Gastroesophageal sphincter (tissue), 4 donors: ENCODE results near the gene LYRM4. TPM values are rescaled to one million over a fixed set of nuclear protein-coding genes. Genes with fewer than 3 reads are reported as not detected.

Source experiments
- ATAC-seq: fragments of 150-250 bp; one replicate; pipeline ENCODE4 v1.9.1; 2016; ENCODE audit warnings: mild to moderate bottlenecking, moderate library complexity
- H3K27ac ChIP-seq, 4 donors: fragments of 200-600 bp; sonication (generic) in 3 of 4; 1 replicate in 3 of 4; 2 replicates in 1 of 4; pipeline ENCODE4 v1.5.1; 2016 to 2019
- H3K27me3 ChIP-seq: fragments of 200-600 bp; sonication (generic); one replicate; pipeline ENCODE4 v1.5.1; 2019
- H3K36me3 ChIP-seq, 2 donors: fragments of 200-600 bp; sonication (generic); one replicate each; pipeline ENCODE4 v1.5.1; 2019; ENCODE audit warnings: control low read depth in 1 of 2
- H3K4me1 ChIP-seq, 3 donors: fragments of 200-600 bp; sonication (generic); 1 replicate in 2 of 3; 2 replicates in 1 of 3; pipeline ENCODE4 v1.5.1; 2016 to 2019; ENCODE audit warnings: control low read depth in 2 of 3
- H3K4me3 ChIP-seq, 2 donors: fragments of 200-600 bp; sonication (generic); one replicate each; pipeline ENCODE4 v1.5.1; 2019; ENCODE audit warnings: mild to moderate bottlenecking in 1 of 2, moderate library complexity in 1 of 2
- H3K9me3 ChIP-seq, 3 donors: fragments of 200-600 bp; sonication (generic); one replicate each; pipeline ENCODE4 v1.5.1; 2017 to 2019; ENCODE audit warnings: control low read depth in 2 of 3
- EP300 ChIP-seq: sonication (generic); formaldehyde crosslinking; IDR thresholded peaks from one replicate; pipeline ENCODE4 v1.6.1; 2017; ENCODE audit warnings: antibody characterized with exemption, mild to moderate bottlenecking
- POLR2A ChIP-seq, 2 donors: fragments of 450-650 bp; IDR thresholded peaks; one replicate each; pipeline ENCODE4 v1.6.1; 2017; ENCODE audit warnings: antibody characterized with exemption in 2 of 2, mild to moderate bottlenecking in 2 of 2, moderate library complexity in 1 of 2
- POLR2AphosphoS5 ChIP-seq: sonication (generic); formaldehyde crosslinking; IDR thresholded peaks from one replicate; pipeline ENCODE4 v1.6.1; 2017; ENCODE audit warnings: antibody characterized with exemption
- WGBS, 2 donors: methylation state at CpG; one replicate each; pipeline ENCODE4 v1.1.5; 2018; ENCODE audit warnings: low coverage in 1 of 2; 5-methylcytosine and 5-hydroxymethylcytosine counted together
- total RNA-seq, 4 donors: library from RNA; depleted of rRNA; stranded (reverse); fragments of >200 nt; gene quantifications; one replicate each; pipeline ENCODE4 v1.1.0, GENCODE V29; 2016
- TF ChIP-seq, protein P1 (sequence below), 4 experiments: fragments of 200-600 bp in 2 of 4; fragments of 450-650 bp in 2 of 4; sonication (generic) in 1 of 4; IDR thresholded peaks; one replicate each; pipeline ENCODE4 v1.5.1; 2017 to 2019; ENCODE audit warnings: antibody characterized with exemption in 4 of 4, mild to moderate bottlenecking in 2 of 4, moderate library complexity in 2 of 4

LYRM4 gene
- total RNA-seq, 4 donors from 2014 or later, result 16.4 to 27.9 (median 20.5) TPM

DNA sequence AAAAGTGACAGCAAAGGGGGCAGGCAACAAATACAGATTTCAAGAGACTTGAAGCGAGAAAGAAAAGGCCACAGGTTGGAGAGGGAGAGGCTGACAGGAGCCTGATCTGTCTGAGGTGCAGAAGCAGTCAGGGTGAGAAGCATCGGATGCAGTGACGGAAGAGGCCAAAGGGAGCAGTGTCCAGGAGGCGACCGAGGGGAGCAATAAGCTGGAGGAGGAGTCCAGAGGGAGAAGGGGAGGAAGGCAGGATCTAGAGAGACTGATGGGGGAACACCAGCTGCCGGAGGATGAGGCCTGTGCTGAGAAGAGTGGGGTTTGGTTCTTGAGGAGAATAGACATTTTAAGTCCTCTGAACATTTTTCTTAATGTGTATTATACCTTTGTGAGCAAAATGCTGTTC is 24.3 kb upstream of the LYRM4 start:
- peaks cover 0 to 5% of the 10 kb centered on the region in 2 donors for H3K36me3 ChIP-seq
- ATAC-seq, result no peak
- TF ChIP-seq, protein P1, sequence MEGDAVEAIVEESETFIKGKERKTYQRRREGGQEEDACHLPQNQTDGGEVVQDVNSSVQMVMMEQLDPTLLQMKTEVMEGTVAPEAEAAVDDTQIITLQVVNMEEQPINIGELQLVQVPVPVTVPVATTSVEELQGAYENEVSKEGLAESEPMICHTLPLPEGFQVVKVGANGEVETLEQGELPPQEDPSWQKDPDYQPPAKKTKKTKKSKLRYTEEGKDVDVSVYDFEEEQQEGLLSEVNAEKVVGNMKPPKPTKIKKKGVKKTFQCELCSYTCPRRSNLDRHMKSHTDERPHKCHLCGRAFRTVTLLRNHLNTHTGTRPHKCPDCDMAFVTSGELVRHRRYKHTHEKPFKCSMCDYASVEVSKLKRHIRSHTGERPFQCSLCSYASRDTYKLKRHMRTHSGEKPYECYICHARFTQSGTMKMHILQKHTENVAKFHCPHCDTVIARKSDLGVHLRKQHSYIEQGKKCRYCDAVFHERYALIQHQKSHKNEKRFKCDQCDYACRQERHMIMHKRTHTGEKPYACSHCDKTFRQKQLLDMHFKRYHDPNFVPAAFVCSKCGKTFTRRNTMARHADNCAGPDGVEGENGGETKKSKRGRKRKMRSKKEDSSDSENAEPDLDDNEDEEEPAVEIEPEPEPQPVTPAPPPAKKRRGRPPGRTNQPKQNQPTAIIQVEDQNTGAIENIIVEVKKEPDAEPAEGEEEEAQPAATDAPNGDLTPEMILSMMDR (IDR thresholded peaks at IDR 0.05), result no peak
- no peaks in the 10 kb centered on the region for H3K27me3 ChIP-seq
- H3K9me3 ChIP-seq, result no peaks in the 10 kb centered on the region
- no peak overlapping the region for H3K4me3 ChIP-seq
- no peak overlapping the region for H3K27ac ChIP-seq
- peaks cover 0 to 14% (median 10%) of the 10 kb centered on the region in 3 donors for H3K4me1 ChIP-seq
- WGBS, 2 donors, result 96% methylated on average over 6 of the region's 6 CpGs; no CpG with 5 or more reads in 1 of the 2 donors

DNA sequence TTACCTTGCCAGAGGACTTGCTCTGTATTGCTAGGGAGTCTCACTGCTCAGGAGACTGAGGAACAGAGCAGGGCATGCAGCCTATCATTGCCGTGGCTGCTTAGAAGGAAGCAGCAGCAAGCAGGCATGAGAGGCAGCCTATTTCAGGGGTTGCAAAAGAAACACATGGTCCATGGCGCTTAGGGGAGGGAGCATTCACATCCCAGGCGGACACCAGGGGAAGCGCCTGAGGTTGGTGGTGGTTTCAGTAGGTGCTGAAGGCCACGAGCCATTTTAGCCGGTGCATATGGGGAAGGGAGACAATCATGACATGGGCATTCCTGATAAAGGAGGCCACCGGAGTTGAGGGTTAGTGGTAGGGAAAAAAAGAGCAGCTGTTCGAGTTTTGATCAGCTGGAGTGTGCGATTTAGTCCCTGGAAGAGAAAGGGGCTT is 21.5 kb upstream of the LYRM4 start:
- H3K4me3 ChIP-seq, result no peak overlapping the region
- WGBS, 2 donors, result 71 to 77% methylated on average over 4 to 7 of the region's 9 CpGs
- peaks cover 0 to 5% of the 10 kb centered on the region in 2 donors for H3K36me3 ChIP-seq
- ATAC-seq, result no peak
- no peaks in the 10 kb centered on the region for H3K9me3 ChIP-seq
- H3K27me3 ChIP-seq, result no peaks in the 10 kb centered on the region
- peaks cover 0 to 5% (median 4%) of the 10 kb centered on the region in 3 donors for H3K4me1 ChIP-seq
- H3K27ac ChIP-seq, result no peak overlapping the region
- TF ChIP-seq POLR2A (IDR thresholded peaks at IDR 0.05) (no peak), POLR2AphosphoS5 (no peak), EP300 (no peak)
- TF ChIP-seq, protein P1 (IDR thresholded peaks at IDR 0.05), result no peak

DNA sequence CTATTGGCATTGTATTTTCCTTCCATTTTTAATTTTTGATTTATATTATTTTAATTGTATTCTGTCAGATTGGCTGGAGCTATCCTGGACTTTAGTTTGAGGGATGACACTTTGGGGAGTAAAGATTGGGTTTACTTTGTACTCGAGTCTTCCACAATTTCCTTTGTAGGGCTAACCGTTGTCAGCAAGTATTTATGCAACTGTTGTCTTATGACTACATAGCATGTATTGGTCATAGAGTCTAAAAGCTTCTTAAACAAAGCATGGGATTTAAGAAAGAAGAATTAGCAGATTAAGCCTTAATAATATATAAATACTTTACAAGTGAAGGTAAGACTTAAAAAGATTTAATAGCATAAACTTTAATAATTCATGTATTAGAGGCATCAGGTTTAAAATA is 20.2 kb upstream of the LYRM4 start:
- Histone ChIP-seq H3K9me3 (no peaks in the 10 kb centered on the region), H3K27ac (no peak overlapping the region), H3K4me3 (no peak overlapping the region), H3K36me3 (peaks cover 0 to 5% of the 10 kb centered on the region in 2 donors), H3K27me3 (no peaks in the 10 kb centered on the region), H3K4me1 (no peaks in the 10 kb centered on the region)
- no peak for TF ChIP-seq EP300
- no peak for TF ChIP-seq POLR2A (IDR thresholded peaks at IDR 0.05)
- no peak for TF ChIP-seq POLR2AphosphoS5
- TF ChIP-seq, protein P1 (IDR thresholded peaks at IDR 0.05), result no peak
- no peak for ATAC-seq
- WGBS, 2 donors, result 70 to 93% methylated on average over 2 of the region's 2 CpGs

DNA sequence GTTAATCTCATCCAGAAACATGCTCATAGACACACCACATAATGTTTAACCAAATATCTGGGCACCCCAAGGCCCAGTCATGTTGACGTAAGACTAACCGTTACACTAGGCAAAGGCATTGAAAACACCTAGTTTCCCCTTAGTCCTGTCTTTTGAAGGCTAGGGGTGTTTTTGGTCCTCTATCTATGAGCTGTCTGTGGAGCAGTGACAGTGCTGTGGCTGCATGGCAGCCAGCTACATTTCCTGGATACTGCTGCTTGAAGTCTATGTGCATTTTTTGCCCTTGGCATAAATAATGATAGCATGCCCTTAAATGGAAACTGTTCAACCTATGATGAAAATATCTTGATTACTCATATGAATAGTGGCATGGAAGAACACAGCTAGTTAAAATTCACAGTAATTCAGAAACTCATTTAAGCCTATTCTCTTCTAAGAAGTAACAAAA is 19.2 kb upstream of the LYRM4 start:
- no peak overlapping the region for H3K27ac ChIP-seq
- H3K4me3 ChIP-seq, result no peak overlapping the region
- no peak for ATAC-seq
- H3K27me3 ChIP-seq, result no peaks in the 10 kb centered on the region
- H3K9me3 ChIP-seq, result no peaks in the 10 kb centered on the region
- TF ChIP-seq EP300 (no peak), POLR2AphosphoS5 (no peak), POLR2A (IDR thresholded peaks at IDR 0.05) (no peak)
- TF ChIP-seq, protein P1 (IDR thresholded peaks at IDR 0.05), result no peak
- peaks cover 0 to 3% of the 10 kb centered on the region in 2 donors for H3K36me3 ChIP-seq
- H3K4me1 ChIP-seq, result no peaks in the 10 kb centered on the region
- 100% methylated on average over 1 to 2 of the region's 2 CpGs for WGBS, 2 donors

DNA sequence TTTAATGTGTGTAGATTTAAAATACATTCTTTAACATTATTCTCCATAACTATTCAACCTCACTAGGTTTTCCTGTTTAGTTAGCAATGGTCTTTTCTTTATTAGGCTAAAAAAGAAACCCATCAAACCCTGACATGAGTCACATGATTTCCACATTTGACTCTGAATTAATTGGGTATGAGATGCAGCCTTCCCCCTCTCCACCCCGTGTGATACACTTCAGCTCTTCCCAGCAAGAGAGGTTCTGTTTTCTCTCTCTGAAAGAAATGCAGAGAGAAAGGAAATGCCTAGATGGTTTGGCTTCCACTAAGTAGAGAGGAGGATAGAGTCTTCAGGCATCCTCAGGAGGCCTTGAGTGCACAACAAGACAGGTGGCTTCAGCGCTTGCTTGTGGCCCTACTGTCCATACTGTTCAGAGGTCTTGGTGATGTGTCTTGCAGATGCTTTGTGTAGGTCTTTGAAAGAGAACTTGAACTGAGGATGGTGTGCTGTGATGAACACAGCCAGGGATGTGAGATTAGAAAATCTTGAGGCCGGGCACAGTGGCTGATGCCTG is 17.9 kb upstream of the LYRM4 start:
- no peaks in the 10 kb centered on the region for H3K27me3 ChIP-seq
- TF ChIP-seq EP300 (no peak), POLR2AphosphoS5 (no peak), POLR2A (IDR thresholded peaks at IDR 0.05) (no peak)
- TF ChIP-seq, protein P1 (IDR thresholded peaks at IDR 0.05), result no peak
- ATAC-seq, result no peak
- no peaks in the 10 kb centered on the region for H3K4me1 ChIP-seq
- no peak overlapping the region for H3K27ac ChIP-seq
- H3K36me3 ChIP-seq, result no peaks in the 10 kb centered on the region
- WGBS, 2 donors, result 79 to 90% methylated on average over 2 of the region's 3 CpGs
- H3K9me3 ChIP-seq, result no peaks in the 10 kb centered on the region
- no peak overlapping the region for H3K4me3 ChIP-seq
